Measurements from ENCODE around the gene WNT8A. TPM values are rescaled to one million over a fixed set of nuclear protein-coding genes. Genes with fewer than 3 reads are reported as not detected.

The WNT8A gene
- total RNA-seq, 2 experiments from 2014 or later: not detected

- ChIA-PET POLR2A (no interaction called here), CTCF (interaction anchor here (1.0 to 1.3 kb wide), 2 partner anchors 16 to 26 kb away, joined by 3 read pairs; no protein-coding TSS in a partner anchor)
- DNase-seq (no peak), ATAC-seq (no peak)
- H3K9me3 Mint-ChIP-seq: no peaks in the 10 kb centered on the region
- no peak overlapping the region for H3K4me3 Mint-ChIP-seq
- no peak overlapping the region for H3K27ac Mint-ChIP-seq
- intact Hi-C loops (cut with micrococcal nuclease): no loop called here
- peaks cover 3% of the 10 kb centered on the region for H3K27me3 Mint-ChIP-seq
- H3K36me3 Mint-ChIP-seq (ENCODE audit: low read depth): no peaks in the 10 kb centered on the region
- no peaks in the 10 kb centered on the region for H3K4me1 Mint-ChIP-seq (ENCODE audit: low read depth)
- TF ChIP-seq CTCF (IDR thresholded peaks at IDR 0.05): no peak
Measured at GRCh38 chr5:138107213-138107612, 23.4 kb downstream of the WNT8A start.

GRCh38 chr5:138109463-138110265, 25.8 kb downstream of the WNT8A start:
- intact Hi-C loops (cut with micrococcal nuclease): no loop called here
- no peaks in the 10 kb centered on the region for H3K4me1 Mint-ChIP-seq (ENCODE audit: low read depth)
- H3K27ac Mint-ChIP-seq: no peak overlapping the region
- H3K4me3 Mint-ChIP-seq: no peak overlapping the region
- ChIA-PET CTCF (interaction anchor here (0.7 to 2.1 kb wide), 5 partner anchors 24 to 74 kb away, joined by 3 to 8 read pairs (median 4); no protein-coding TSS in a partner anchor), POLR2A (interaction anchor here (1.7 kb wide), 1 partner anchor 28 kb away, joined by 5 read pairs; no protein-coding TSS in a partner anchor)
- H3K36me3 Mint-ChIP-seq (ENCODE audit: low read depth): no peaks in the 10 kb centered on the region
- H3K27me3 Mint-ChIP-seq: peaks cover 3% of the 10 kb centered on the region
- TF ChIP-seq CTCF (IDR thresholded peaks at IDR 0.05): no peak
- ATAC-seq (no peak), DNase-seq (no peak)
- H3K9me3 Mint-ChIP-seq: no peaks in the 10 kb centered on the region

GRCh38 chr5:138110266-138110963, 26.6 kb downstream of the WNT8A start:
- ChIA-PET CTCF (interaction anchor here (0.7 to 2.1 kb wide), 6 partner anchors 23 to 74 kb away, joined by 3 to 8 read pairs (median 3); no protein-coding TSS in a partner anchor), POLR2A (interaction anchor here (1.7 kb wide), 1 partner anchor 29 kb away, joined by 5 read pairs; no protein-coding TSS in a partner anchor)
- Mint-ChIP-seq H3K27me3 (peaks cover 3% of the 10 kb centered on the region), H3K9me3 (no peaks in the 10 kb centered on the region), H3K4me1 (ENCODE audit: low read depth) (no peaks in the 10 kb centered on the region), H3K4me3 (no peak overlapping the region), H3K36me3 (ENCODE audit: low read depth) (no peaks in the 10 kb centered on the region), H3K27ac (no peak overlapping the region)
- ATAC-seq (no peak), DNase-seq (no peak)
- TF ChIP-seq CTCF (IDR thresholded peaks at IDR 0.05): no peak
- intact Hi-C loops (cut with micrococcal nuclease): no loop called here

GRCh38 chr5:138111181-138111580, 27.3 kb downstream of the WNT8A start:
- ATAC-seq (no peak), DNase-seq (no peak)
- intact Hi-C loops (cut with micrococcal nuclease): no loop called here
- CTCF ChIA-PET: interaction anchor here (0.6 to 2.1 kb wide), 6 partner anchors 21 to 703 kb away, joined by 3 to 6 read pairs (median 3); no protein-coding TSS in a partner anchor
- no peaks in the 10 kb centered on the region for H3K36me3 Mint-ChIP-seq (ENCODE audit: low read depth)
- H3K27ac Mint-ChIP-seq: no peak overlapping the region
- H3K4me1 Mint-ChIP-seq (ENCODE audit: low read depth): no peaks in the 10 kb centered on the region
- POLR2A ChIA-PET: interaction anchor here (1.7 kb wide), 1 partner anchor 30 kb away, joined by 5 read pairs; no protein-coding TSS in a partner anchor
- H3K27me3 Mint-ChIP-seq: peaks cover 3% of the 10 kb centered on the region
- TF ChIP-seq CTCF (IDR thresholded peaks at IDR 0.05): no peak
- H3K4me3 Mint-ChIP-seq: no peak overlapping the region
- no peaks in the 10 kb centered on the region for H3K9me3 Mint-ChIP-seq
